A549 treated with Mapracorat at 1 μM for 4 hours (cell line): ENCODE results near the gene DPPA5. TPM values are rescaled to one million over a fixed set of nuclear protein-coding genes. Genes with fewer than 3 reads are reported as not detected.

Experiments
- total RNA-seq: library from RNA; stranded (reverse); fragments of 200-300 nt; extraction: Qiagen RNA extraction; gene quantifications from 5 replicates; pipeline ENCODE4 v1.2.3, GENCODE V29; 2022

DPPA5 gene, protein sequence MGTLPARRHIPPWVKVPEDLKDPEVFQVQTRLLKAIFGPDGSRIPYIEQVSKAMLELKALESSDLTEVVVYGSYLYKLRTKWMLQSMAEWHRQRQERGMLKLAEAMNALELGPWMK
- not detected in 5 replicates for total RNA-seq

DNA sequence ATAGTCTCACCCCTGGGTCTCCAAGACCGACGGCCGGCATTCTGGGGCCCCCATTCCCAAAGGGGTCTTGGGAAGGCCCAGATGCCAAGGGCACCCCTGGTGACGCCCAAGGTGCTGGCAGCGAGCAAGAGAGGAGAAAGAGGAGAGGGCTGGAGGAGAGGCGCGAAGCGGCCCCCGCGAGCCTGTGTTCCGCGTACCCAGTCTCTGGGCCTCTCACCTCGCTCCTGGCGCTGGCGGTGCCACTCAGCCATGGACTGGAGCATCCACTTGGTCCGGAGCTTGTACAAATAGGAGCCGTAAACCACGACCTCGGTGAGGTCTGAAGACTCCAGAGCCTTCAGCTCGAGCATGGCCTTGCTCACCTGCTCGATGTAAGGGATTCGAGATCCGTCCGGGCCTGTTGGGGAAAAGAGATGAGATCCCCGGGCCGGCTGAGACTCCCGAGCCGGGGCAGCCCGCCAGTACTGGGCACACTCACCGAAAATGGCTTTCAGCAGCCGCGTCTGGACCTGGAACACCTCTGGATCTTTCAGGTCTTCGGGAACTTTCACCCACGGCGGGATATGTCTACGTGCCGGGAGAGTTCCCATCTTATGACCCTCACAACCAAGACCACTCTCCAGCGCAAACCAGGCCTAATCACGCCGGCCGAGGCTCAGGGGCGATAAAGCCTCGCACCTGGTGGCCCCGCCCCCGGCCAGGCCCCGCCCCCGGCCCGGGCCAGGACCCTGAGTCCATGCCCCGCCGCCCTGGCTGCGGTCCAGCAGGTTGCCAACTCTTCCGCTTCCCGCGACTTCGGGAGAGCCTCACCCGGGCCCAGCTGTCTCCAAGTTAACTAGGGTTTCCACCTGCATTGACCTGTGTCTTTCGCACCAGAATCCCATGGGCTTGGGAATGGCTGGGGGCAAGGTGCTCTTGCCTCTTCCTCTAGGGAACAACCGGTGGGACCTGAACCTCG, at the start of gene DPPA5:
TSS of gene DPPA5 (minus strand) at position 641 of the 958 bp plus-strand sequence. CDS start at position 590, 51 bp downstream.

DNA sequence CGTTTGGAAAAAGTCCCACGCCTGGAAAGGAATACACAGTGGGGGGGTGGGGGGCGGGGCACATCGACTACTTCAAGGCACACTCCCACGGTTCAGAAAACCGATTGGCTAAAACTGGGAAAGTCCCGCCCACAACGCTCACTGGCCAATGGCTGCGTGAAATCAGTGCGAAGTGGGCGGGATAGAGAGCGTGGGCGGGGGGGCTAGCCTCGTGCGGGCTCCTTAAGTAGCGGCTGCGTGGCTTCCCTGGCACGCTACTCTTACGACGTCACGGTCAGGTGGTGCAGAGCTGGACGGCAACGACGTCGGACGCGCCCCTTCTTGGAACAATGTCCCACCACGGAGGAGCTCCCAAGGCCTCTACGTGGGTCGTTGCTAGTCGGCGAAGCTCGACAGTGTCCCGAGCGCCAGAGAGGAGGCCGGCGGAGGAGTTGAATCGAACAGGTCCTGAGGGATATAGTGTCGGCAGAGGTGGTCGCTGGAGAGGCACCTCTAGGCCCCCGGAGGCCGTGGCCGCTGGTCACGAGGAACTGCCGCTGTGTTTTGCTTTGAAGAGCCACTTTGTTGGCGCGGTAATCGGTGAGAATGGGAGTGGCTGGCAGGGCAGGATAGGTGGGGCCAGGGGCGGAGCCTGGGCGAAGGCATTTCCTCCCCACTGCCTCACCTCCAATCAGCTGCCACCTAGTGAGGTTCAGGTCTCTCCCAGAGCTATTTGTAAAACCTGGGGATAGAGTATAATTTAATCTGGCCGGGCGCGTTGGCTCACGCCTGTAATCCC, 40.7 kb upstream of the DPPA5 start, which contains the start of gene DDX43:
TSS of gene DDX43 (plus strand) at position 252 of the 778 bp plus-strand sequence. CDS start at position 330, 78 bp downstream.

DNA sequence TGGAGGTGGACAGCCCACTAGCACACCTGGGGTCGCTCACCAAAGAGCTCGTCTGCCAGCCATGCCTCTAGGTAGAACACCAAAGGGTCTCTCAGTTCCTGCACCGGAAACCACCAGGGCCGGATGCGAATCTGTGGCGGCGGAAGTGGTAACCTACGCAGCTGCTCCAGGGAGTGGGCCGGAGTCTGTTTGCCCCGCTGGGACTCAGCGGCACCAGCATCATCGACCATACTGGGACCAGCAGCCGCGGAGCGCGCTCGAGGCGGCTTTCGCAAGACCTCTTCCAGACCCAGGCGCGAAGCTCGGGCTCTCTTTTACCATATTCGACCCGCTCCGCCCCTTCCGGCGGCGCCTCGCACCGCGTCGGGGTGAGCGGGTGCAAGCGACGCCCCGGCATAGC, 15.5 kb upstream of the DPPA5 start, which contains the start of gene OOEP:
TSS of gene OOEP (minus strand) at position 335 of the 400 bp plus-strand sequence. CDS start at position 230, 105 bp downstream.

DNA sequence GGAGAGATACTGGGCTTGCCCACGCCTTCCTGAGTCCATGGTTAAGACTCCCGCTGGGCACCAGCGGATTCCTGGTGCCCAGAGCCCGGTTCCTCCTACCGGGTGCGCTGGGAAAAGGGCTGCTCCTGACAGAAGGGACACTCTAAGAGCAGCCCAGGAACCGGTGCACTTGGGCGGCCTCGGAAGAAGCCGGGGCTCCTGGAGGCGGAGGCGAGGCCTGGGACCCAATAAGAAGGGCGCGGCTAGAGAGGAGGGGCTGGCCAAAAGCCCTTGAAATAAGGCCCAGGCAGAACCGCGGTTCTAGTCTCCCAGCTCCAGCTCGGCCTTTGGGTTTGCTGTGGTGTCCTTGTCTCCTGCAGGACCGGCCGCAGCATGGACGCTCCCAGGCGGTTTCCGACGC, 8.3 kb upstream of the DPPA5 start, which contains the start of gene KHDC3L:
TSS of gene KHDC3L (plus strand) at position 301 of the 400 bp plus-strand sequence. CDS start at position 373, 72 bp downstream.

Other genes with a start within 250 kb of the DPPA5 start
- 0.29 TPM in 1 of 5 replicates, not detected in the others for gene KHDC1L, start 128.8 kb downstream of the DPPA5 start, total RNA-seq
- 3.1 to 4.0 TPM (median 3.5 TPM) in 5 replicates for gene KHDC1, start 91.1 kb downstream of the DPPA5 start, total RNA-seq
- gene KHDC3L, start 8.4 kb upstream of the DPPA5 start, total RNA-seq, result not detected in 5 replicates
- gene OOEP, start 15.6 kb upstream of the DPPA5 start, total RNA-seq, result not detected in 5 replicates
- not detected in 5 replicates for gene DDX43, start 40.6 kb upstream of the DPPA5 start, total RNA-seq
- 3.2 to 4.8 TPM (median 4.1 TPM) in 5 replicates for gene CGAS, start 98.0 kb upstream of the DPPA5 start, total RNA-seq
- gene MTO1, start 107.5 kb upstream of the DPPA5 start, total RNA-seq, result 8.9 to 14.9 TPM (median 9.7 TPM) in 5 replicates
- gene EEF1A1, start 166.8 kb upstream of the DPPA5 start, total RNA-seq, result 7,381 to 8,542 TPM (median 7,612 TPM) in 5 replicates